Muscle of leg (tissue), 11 donors: ENCODE data around the gene ADIPOR2. TPM values are rescaled to one million over a fixed set of nuclear protein-coding genes. Genes with fewer than 3 reads are reported as not detected.
"Not testable (repeated sequence)": the region's sequence is repeated elsewhere in the genome, so short reads cannot be mapped to it uniquely, and the experiment has no call there.

ENCODE experiments used
- DNase-seq: peaks from one replicate; pipeline ENCODE4 v3.0.0; 2013
- H3K27ac ChIP-seq: one replicate; pipeline ENCODE4 v1.5.1; 2013; ENCODE audit warnings: mild to moderate bottlenecking, low read length, control low read depth
- H3K27me3 ChIP-seq: one replicate; pipeline ENCODE4 v1.6.1; 2013; ENCODE audit warnings: low read length; ENCODE audit not compliant: control insufficient read depth, insufficient read depth
- H3K36me3 ChIP-seq: one replicate; pipeline ENCODE4 v1.6.1; 2013; ENCODE audit warnings: low read length; ENCODE audit not compliant: control insufficient read depth, insufficient read depth
- H3K4me1 ChIP-seq: one replicate; pipeline ENCODE4 v1.6.1; 2013; ENCODE audit warnings: low read length; ENCODE audit not compliant: control insufficient read depth, insufficient read depth
- H3K4me3 ChIP-seq: one replicate; pipeline ENCODE4 v1.5.1; 2013; ENCODE audit warnings: low read length, control low read depth
- H3K9me3 ChIP-seq: replicated peaks from 2 replicates; pipeline ENCODE4 v1.6.1; 2013; ENCODE audit warnings: low read depth, low read length; ENCODE audit not compliant: control insufficient read depth
- WGBS: methylation state at CpG from one replicate; pipeline ENCODE4 v1.1.5; 2013; ENCODE audit warnings: missing lambda C conversion rate; ENCODE audit not compliant: insufficient coverage; 5-methylcytosine and 5-hydroxymethylcytosine counted together
- polyA plus RNA-seq, 8 donors: library from polyadenylated mRNA; unstranded; fragments of 120-200 nt; gene quantifications; one replicate each; pipeline versions ENCODE4 v1.2.1 to v1.2.3, GENCODE V29; 2013; ENCODE audit warnings: inconsistent platforms in 1 of 8, low replicate concordance in 1 of 8; ENCODE audit not compliant: insufficient read length in 8 of 8, insufficient read depth in 1 of 8
- total RNA-seq: library from RNA; stranded (reverse); fragments of 120-200 nt; gene quantifications from one replicate; pipeline ENCODE4 v1.2.4, GENCODE V29; 2013

Gene ADIPOR2
- total and polyA plus RNA-seq, 9 donors: 18.4 to 30.0 (median 25.1) TPM

- Histone ChIP-seq H3K27ac (no peak overlapping the region), H3K4me3 (no peak overlapping the region), H3K9me3 (no peaks in the 10 kb centered on the region), H3K27me3 (peaks cover 24% of the 10 kb centered on the region), H3K36me3 (no peaks in the 10 kb centered on the region), H3K4me1 (peaks cover 11% of the 10 kb centered on the region)
- WGBS: 66% methylated on average over 8 of the region's 8 CpGs
- DNase-seq: no peak
These were observed 123.4 kb downstream of the ADIPOR2 start for GRCh38 chr12:1814266-1814665.

- 72% methylated on average over 2 of the region's 3 CpGs for WGBS
- Histone ChIP-seq H3K27ac (no peak overlapping the region), H3K9me3 (no peaks in the 10 kb centered on the region), H3K27me3 (peaks cover 32% of the 10 kb centered on the region), H3K4me1 (peaks cover 14% of the 10 kb centered on the region), H3K36me3 (no peaks in the 10 kb centered on the region), H3K4me3 (no peak overlapping the region)
- DNase-seq: no peak
These were observed 124.2 kb downstream of the ADIPOR2 start for GRCh38 chr12:1815108-1815507.

GRCh38 chr12:1815814-1816729 is 125.2 kb downstream of the ADIPOR2 start:
- Histone ChIP-seq H3K36me3 (no peaks in the 10 kb centered on the region), H3K27me3 (peaks cover 42% of the 10 kb centered on the region), H3K9me3 (no peaks in the 10 kb centered on the region), H3K27ac (no peak overlapping the region), H3K4me3 (no peak overlapping the region), H3K4me1 (peaks cover 22% of the 10 kb centered on the region)
- no peak for DNase-seq
- WGBS: 66% methylated on average over 17 of the region's 21 CpGs

GRCh38 chr12:1816730-1817348 is 126.0 kb downstream of the ADIPOR2 start:
- H3K9me3 ChIP-seq: no peaks in the 10 kb centered on the region
- H3K4me1 ChIP-seq: peaks cover 25% of the 10 kb centered on the region
- 89% methylated on average over 9 of the region's 9 CpGs for WGBS
- H3K27ac ChIP-seq: no peak overlapping the region
- no peaks in the 10 kb centered on the region for H3K36me3 ChIP-seq
- DNase-seq: peak; percentile 43
- peaks cover 50% of the 10 kb centered on the region for H3K27me3 ChIP-seq
- H3K4me3 ChIP-seq: no peak overlapping the region

- Histone ChIP-seq H3K4me1 (peaks cover 25% of the 10 kb centered on the region), H3K27me3 (peaks cover 60% of the 10 kb centered on the region)
- not testable (repeated sequence) for H3K36me3 ChIP-seq, H3K4me3 ChIP-seq, H3K9me3 ChIP-seq, DNase-seq, H3K27ac ChIP-seq
- WGBS: 100% methylated on average over 1 of the region's 28 CpGs
These were observed 127.1 kb downstream of the ADIPOR2 start for GRCh38 chr12:1817928-1818327.

GRCh38 chr12:1819050-1819449 is 128.2 kb downstream of the ADIPOR2 start:
- Histone ChIP-seq H3K36me3 (no peaks in the 10 kb centered on the region), H3K4me3 (no peak overlapping the region), H3K4me1 (peaks cover 25% of the 10 kb centered on the region), H3K9me3 (no peaks in the 10 kb centered on the region), H3K27me3 (peaks cover 52% of the 10 kb centered on the region), H3K27ac (no peak overlapping the region)
- DNase-seq: no peak
- 61% methylated on average over 7 of the region's 9 CpGs for WGBS

- DNase-seq: no peak
- Histone ChIP-seq H3K36me3 (no peaks in the 10 kb centered on the region), H3K27me3 (peaks cover 50% of the 10 kb centered on the region), H3K4me1 (peaks cover 29% of the 10 kb centered on the region), H3K4me3 (no peak overlapping the region), H3K27ac (no peak overlapping the region), H3K9me3 (no peaks in the 10 kb centered on the region)
- 44% methylated on average over 5 of the region's 6 CpGs for WGBS
These were observed 128.7 kb downstream of the ADIPOR2 start for GRCh38 chr12:1819571-1819970.

- no peak within 1 kb of the TSS for H3K27ac ChIP-seq
- WGBS: 11% methylated on average over 31 of the region's 34 CpGs
- peaks cover 49% of the 10 kb centered on the region for H3K27me3 ChIP-seq
- H3K36me3 ChIP-seq: no peaks in the 10 kb centered on the region
- no peaks in the 10 kb centered on the region for H3K9me3 ChIP-seq
- peaks cover 29% of the 10 kb centered on the region for H3K4me1 ChIP-seq
- DNase-seq: no peak
- H3K4me3 ChIP-seq: no peak within 1 kb of the TSS
These were observed 129.5 kb downstream of the ADIPOR2 start, which contains the start of gene LRTM2 for GRCh38 chr12:1820191-1820895. TSS of gene LRTM2 (plus strand) at chr12:1820565. CDS start at chr12:1828149, 7,584 bp downstream.

- Histone ChIP-seq H3K9me3 (no peaks in the 10 kb centered on the region), H3K27me3 (peaks cover 49% of the 10 kb centered on the region), H3K36me3 (no peaks in the 10 kb centered on the region), H3K4me1 (peaks cover 26% of the 10 kb centered on the region), H3K27ac (no peak overlapping the region), H3K4me3 (no peak overlapping the region)
- DNase-seq: no peak
- 77% methylated on average over 11 of the region's 11 CpGs for WGBS
These were observed 130.0 kb downstream of the ADIPOR2 start for GRCh38 chr12:1820896-1821291.

- H3K27ac ChIP-seq: no peak overlapping the region
- 3% methylated on average over 4 of the region's 12 CpGs for WGBS
- H3K27me3 ChIP-seq: peaks cover 47% of the 10 kb centered on the region
- H3K4me3 ChIP-seq: no peak overlapping the region
- H3K4me1 ChIP-seq: peaks cover 18% of the 10 kb centered on the region
- H3K36me3 ChIP-seq: no peaks in the 10 kb centered on the region
- DNase-seq: no peak
- H3K9me3 ChIP-seq: no peaks in the 10 kb centered on the region
These were observed 130.9 kb downstream of the ADIPOR2 start for GRCh38 chr12:1821805-1822204.
